ENCODE results near the gene KRT12.

KRT12 gene

GRCh38 chr17:40883626-40884334 is 16.8 kb upstream of the KRT12 start:
- no peak overlapping the region for H3K4me2 ChIP-seq (ENCODE audit: low read length)
- H4K20me1 ChIP-seq (ENCODE audit: insufficient read depth, low read length): no peaks in the 10 kb centered on the region
- no peak overlapping the region for H3K27ac ChIP-seq (ENCODE audit: low read length)
- no peaks in the 10 kb centered on the region for H3K36me3 ChIP-seq (replicated peaks; ENCODE audit: low read depth, low read length)
- no peaks in the 10 kb centered on the region for H3K9me3 ChIP-seq (ENCODE audit: insufficient read depth, low read length)
- H3K4me1 ChIP-seq (ENCODE audit: low read length): no peaks in the 10 kb centered on the region
- H3K9ac ChIP-seq (ENCODE audit: low read length): no peak overlapping the region
- H3K4me3 ChIP-seq (ENCODE audit: low read length): no peak overlapping the region
- no peak overlapping the region for H2AFZ ChIP-seq (ENCODE audit: low read depth, low read length)
- H3K27me3 ChIP-seq (ENCODE audit: low read depth, low read length): peaks cover 25% of the 10 kb centered on the region
- TF ChIP-seq CTCF (IDR thresholded peaks at IDR 0.05; ENCODE audit: low read depth, low read length): no peak
- TF ChIP-seq EZH2phosphoT487 (IDR thresholded peaks at IDR 0.05; ENCODE audit: low read depth): no peak
- H3K79me2 ChIP-seq (ENCODE audit: low read length): no peaks in the 10 kb centered on the region

- no peaks in the 10 kb centered on the region for H3K4me1 ChIP-seq (ENCODE audit: low read length)
- H3K27ac ChIP-seq (ENCODE audit: low read length): no peak overlapping the region
- H4K20me1 ChIP-seq (ENCODE audit: insufficient read depth, low read length): no peaks in the 10 kb centered on the region
- peaks cover 17% of the 10 kb centered on the region; the same call in 1 of the 2 replicates for H3K27me3 ChIP-seq (ENCODE audit: low read depth, low read length)
- no peaks in the 10 kb centered on the region for H3K36me3 ChIP-seq (replicated peaks; ENCODE audit: low read depth, low read length)
- no peak overlapping the region for H3K4me2 ChIP-seq (ENCODE audit: low read length)
- H3K9ac ChIP-seq (ENCODE audit: low read length): no peak overlapping the region
- TF ChIP-seq CTCF (IDR thresholded peaks at IDR 0.05; ENCODE audit: low read depth, low read length) (no peak), EZH2phosphoT487 (IDR thresholded peaks at IDR 0.05; ENCODE audit: low read depth) (no peak)
- H3K9me3 ChIP-seq (ENCODE audit: insufficient read depth, low read length): no peaks in the 10 kb centered on the region
- H3K4me3 ChIP-seq (ENCODE audit: low read length): no peak overlapping the region
- no peaks in the 10 kb centered on the region for H3K79me2 ChIP-seq (ENCODE audit: low read length)
- H2AFZ ChIP-seq (ENCODE audit: low read depth, low read length): no peak overlapping the region
Measured at GRCh38 chr17:40883031-40883430, 16.0 kb upstream of the KRT12 start.

GRCh38 chr17:40879026-40879425 is 12.0 kb upstream of the KRT12 start:
- H3K27me3 ChIP-seq (ENCODE audit: low read depth, low read length): 0 out of 2 replicates have a peak, but pooled peaks cover 9% of the 10 kb centered on the region
- no peaks in the 10 kb centered on the region for H3K36me3 ChIP-seq (replicated peaks; ENCODE audit: low read depth, low read length)
- H2AFZ ChIP-seq (ENCODE audit: low read depth, low read length): no peak overlapping the region
- H3K4me3 ChIP-seq (ENCODE audit: low read length): no peak overlapping the region
- H3K79me2 ChIP-seq (ENCODE audit: low read length): no peaks in the 10 kb centered on the region
- H3K27ac ChIP-seq (ENCODE audit: low read length): no peak overlapping the region
- H4K20me1 ChIP-seq (ENCODE audit: insufficient read depth, low read length): no peaks in the 10 kb centered on the region
- H3K9ac ChIP-seq (ENCODE audit: low read length): no peak overlapping the region
- H3K9me3 ChIP-seq (ENCODE audit: insufficient read depth, low read length): no peaks in the 10 kb centered on the region
- TF ChIP-seq EZH2phosphoT487 (IDR thresholded peaks at IDR 0.05; ENCODE audit: low read depth) (no peak), CTCF (IDR thresholded peaks at IDR 0.05; ENCODE audit: low read depth, low read length) (no peak)
- H3K4me2 ChIP-seq (ENCODE audit: low read length): no peak overlapping the region
- no peaks in the 10 kb centered on the region for H3K4me1 ChIP-seq (ENCODE audit: low read length)

- Histone ChIP-seq H3K4me3 (ENCODE audit: low read length) (no peak overlapping the region), H2AFZ (ENCODE audit: low read depth, low read length) (no peak overlapping the region), H3K36me3 (replicated peaks; ENCODE audit: low read depth, low read length) (no peaks in the 10 kb centered on the region), H3K4me2 (ENCODE audit: low read length) (no peak overlapping the region), H3K27me3 (ENCODE audit: low read depth, low read length) (0 out of 2 replicates have a peak, but pooled peaks cover under 1% of the 10 kb centered on the region), H3K9ac (ENCODE audit: low read length) (no peak overlapping the region), H3K9me3 (ENCODE audit: insufficient read depth, low read length) (no peaks in the 10 kb centered on the region), H3K27ac (ENCODE audit: low read length) (no peak overlapping the region), H3K79me2 (ENCODE audit: low read length) (no peaks in the 10 kb centered on the region), H4K20me1 (ENCODE audit: insufficient read depth, low read length) (no peaks in the 10 kb centered on the region), H3K4me1 (ENCODE audit: low read length) (no peaks in the 10 kb centered on the region)
- TF ChIP-seq EZH2phosphoT487 (IDR thresholded peaks at IDR 0.05; ENCODE audit: low read depth) (no peak), CTCF (IDR thresholded peaks at IDR 0.05; ENCODE audit: low read depth, low read length) (no peak)
Measured at GRCh38 chr17:40878044-40878443, 11.0 kb upstream of the KRT12 start.

All from OCI-LY3 (cell line).